Kidney (tissue), 14 donors: Measurements from ENCODE around the gene ANXA4. TPM values are rescaled to one million over a fixed set of nuclear protein-coding genes. Genes with fewer than 3 reads are reported as not detected.
A peak's percentile ranks its signal among the peaks of the same experiment; 100 is the strongest.
"Not testable (repeated sequence)": the region's sequence is repeated elsewhere in the genome, so short reads cannot be mapped to it uniquely, and the experiment has no call there.

ENCODE experiments used
- DNase-seq, 5 donors: peaks; one replicate each; pipeline ENCODE4 v3.0.0-alpha.2; 2013 to 2020
- FAIRE-seq: peaks from 2 replicates; lab custom pipeline; 2012; peaks lifted over from hg19 to GRCh38; lab: Jason Lieb, UNC
- H3K27ac ChIP-seq, 2 donors: one replicate each; pipeline ENCODE4 v1.7.0; 2013; ENCODE audit warnings: low read depth in 2 of 2, low read length in 2 of 2, inconsistent platforms in 1 of 2
- H3K27me3 ChIP-seq: one replicate; pipeline ENCODE4 v1.7.1; 2013; ENCODE audit warnings: low read length, inconsistent platforms; ENCODE audit not compliant: control insufficient read depth, insufficient read depth
- H3K36me3 ChIP-seq, 3 donors: one replicate each; pipeline versions ENCODE4 v1.7.0 to v1.7.1; 2013; ENCODE audit warnings: low read length in 3 of 3, control low read depth in 1 of 3, inconsistent platforms in 1 of 3; ENCODE audit not compliant: insufficient read depth in 3 of 3, control insufficient read depth in 2 of 3
- H3K4me1 ChIP-seq, 3 donors: one replicate each; pipeline versions ENCODE4 v1.7.0 to v1.7.1; 2013; ENCODE audit warnings: low read length in 3 of 3, inconsistent platforms in 1 of 3, low read depth in 1 of 3; ENCODE audit not compliant: control insufficient read depth in 2 of 3, insufficient read depth in 2 of 3
- H3K4me3 ChIP-seq, 3 donors: one replicate each; pipeline versions ENCODE4 v1.7.0 to v1.8.1; 2013; ENCODE audit warnings: low read length in 3 of 3, control low read depth in 1 of 3, inconsistent platforms in 1 of 3
- H3K9ac ChIP-seq, 3 donors: one replicate each; pipeline versions ENCODE4 v1.7.0 to v1.7.1; 2013; ENCODE audit warnings: low read length in 3 of 3, control low read depth in 1 of 3, inconsistent platforms in 1 of 3
- H3K9me3 ChIP-seq, 3 donors: one replicate each; pipeline versions ENCODE4 v1.7.0 to v1.7.1; 2013; ENCODE audit warnings: low read length in 3 of 3, control low read depth in 1 of 3, inconsistent platforms in 1 of 3; ENCODE audit not compliant: control insufficient read depth in 2 of 3, insufficient read depth in 1 of 3
- CTCF ChIP-seq: IDR thresholded peaks from 3 replicates; pipeline ENCODE4 v1.5.1; 2012; ENCODE audit warnings: mild to moderate bottlenecking, moderate library complexity, borderline replicate concordance; ENCODE audit not compliant: insufficient read depth; ENCODE audit errors: extremely low read depth
- intact Hi-C: fragments of 100-400 bp; cut with DNase I; formaldehyde crosslinking; loops from one replicate; pipeline ENCODE4 v1.11.1; 2022
- polyA plus RNA-seq: library from polyadenylated mRNA; stranded (reverse); fragments of 350-450 nt; fragmentation: Illumina TruSeq; extraction: RNeasy Lipid Tissue Mini Kit (QIAGEN cat#74804); gene quantifications from one replicate; pipeline ENCODE4 v1.2.3, GENCODE V29; 2014; ENCODE audit warnings: low read depth, low replicate concordance; ENCODE audit not compliant: insufficient read depth
- total RNA-seq: library from RNA; stranded (reverse); fragmentation: NEBNext Ultra II Directional; extraction: Animal tissue kit (Norgen Biotek cat#: 25700); gene quantifications from one replicate; pipeline ENCODE4 v1.2.1, GENCODE V29; 2021
- donor health status: control.
- donor health status: control.
- donor health status: control.
- donor health status: control.
- donor health status: control.
- donor health status: DM: yes; HTN: yes; CAD: no.
- donor health status: Normal renal cell carcinoma (clear cell type).

ANXA4 gene
- total and polyA plus RNA-seq, 2 donors from 2014 or later = 168 to 287 TPM

- H3K4me1 ChIP-seq = peaks cover 0 to 8% (median 3%) of the 10 kb centered on the region in 3 donors
- peaks cover 0 to 2% (median 0%) of the 10 kb centered on the region in 3 donors for H3K36me3 ChIP-seq
- no peak overlapping the region for H3K27ac ChIP-seq
- no peak overlapping the region for H3K9ac ChIP-seq
- intact Hi-C loops = no loop called here
- H3K27me3 ChIP-seq = no peaks in the 10 kb centered on the region
- H3K4me3 ChIP-seq = no peak overlapping the region
- DNase-seq (no peak), FAIRE-seq (no peak)
- no peaks in the 10 kb centered on the region for H3K9me3 ChIP-seq
- TF ChIP-seq CTCF = no peak
Observed at GRCh38 chr2:69762025-69762424, 20.1 kb downstream of the ANXA4 start.

GRCh38 chr2:69762513-69763494 lies 20.9 kb downstream of the ANXA4 start:
- Histone ChIP-seq H3K36me3 (peaks cover 0 to 2% (median 0%) of the 10 kb centered on the region in 3 donors), H3K27ac (peak overlapping the region; percentile 3 to 46), H3K27me3 (no peaks in the 10 kb centered on the region), H3K9me3 (no peaks in the 10 kb centered on the region), H3K4me1 (peaks cover 0 to 8% (median 7%) of the 10 kb centered on the region in 3 donors), H3K4me3 (no peak overlapping the region), H3K9ac (no peak overlapping the region)
- intact Hi-C loops = no loop called here
- peak in 1 of 5 donors; percentile 43 for DNase-seq
- TF ChIP-seq CTCF = no peak
- no peak for FAIRE-seq

- intact Hi-C loops, H3K27me3 ChIP-seq, H3K9ac ChIP-seq, DNase-seq, FAIRE-seq, H3K36me3 ChIP-seq, H3K9me3 ChIP-seq, H3K4me3 ChIP-seq, H3K27ac ChIP-seq: not testable (repeated sequence)
- H3K4me1 ChIP-seq = peaks cover 0 to 16% (median 13%) of the 10 kb centered on the region in 3 donors
Observed at GRCh38 chr2:69763831-69764230, 21.9 kb downstream of the ANXA4 start.

DNA sequence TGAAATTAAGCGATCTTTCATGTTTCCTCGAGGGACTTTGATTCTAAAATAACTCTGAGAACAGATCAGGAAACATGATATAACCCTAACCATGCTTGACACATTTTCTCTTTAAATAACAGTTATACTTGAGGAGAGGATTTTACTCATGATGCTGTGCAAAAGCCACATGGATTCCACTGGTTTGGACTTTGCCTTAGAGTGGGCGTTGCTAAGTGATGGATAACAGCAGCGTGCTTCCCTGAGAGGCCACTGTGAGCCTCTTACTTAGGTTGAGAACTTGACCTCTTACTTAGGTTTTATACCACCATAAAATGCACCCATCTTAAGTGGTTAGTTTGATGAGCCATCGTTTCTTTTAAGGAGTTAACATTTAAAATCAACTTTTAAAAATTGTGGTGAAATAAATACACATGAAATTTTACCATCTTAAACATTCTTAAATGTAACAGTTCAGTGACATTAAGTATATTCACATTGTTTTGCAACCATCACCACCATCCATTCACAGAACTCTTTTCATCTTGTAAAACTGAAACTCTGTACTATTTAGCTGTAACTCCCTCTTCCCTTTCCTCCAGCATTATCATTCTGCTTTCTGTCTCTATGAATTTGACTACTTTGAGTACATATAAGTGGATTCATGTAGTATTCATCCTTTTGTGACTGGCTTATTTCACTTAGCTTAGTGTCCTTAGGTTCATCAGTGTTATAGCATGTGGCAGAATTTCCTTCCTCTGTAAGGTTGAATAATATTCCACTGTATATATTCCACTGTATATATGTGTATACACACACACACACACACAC lies 22.6 kb downstream of the ANXA4 start:
- no peaks in the 10 kb centered on the region for H3K9me3 ChIP-seq
- FAIRE-seq = no peak

More for the DNA sequence above, 22.6 kb downstream of the ANXA4 start:
- Histone ChIP-seq H3K9ac (no peak overlapping the region), H3K4me3 (no peak overlapping the region), H3K27me3 (no peaks in the 10 kb centered on the region), H3K27ac (no peak overlapping the region), H3K4me1 (peaks cover 0 to 16% (median 13%) of the 10 kb centered on the region in 3 donors), H3K36me3 (peaks cover 0 to 2% (median 0%) of the 10 kb centered on the region in 3 donors)
- no peak for TF ChIP-seq CTCF
- DNase-seq = no peak
- intact Hi-C loops = no loop called here
